Suprapubic skin (tissue), 3 donors: Measurements from ENCODE around the gene SMG7.

Experiments used
- POLR2A ChIP-seq, 2 donors: fragments of 450-650 bp; IDR thresholded peaks; one replicate each; pipeline ENCODE4 v1.6.1; 2017; ENCODE audit warnings: antibody characterized with exemption in 2 of 2, mild to moderate bottlenecking in 2 of 2, moderate library complexity in 2 of 2
- TF ChIP-seq, protein P1 (sequence below), 2 donors: fragments of 200-600 bp in 1 of 2; fragments of 450-650 bp in 1 of 2; sonication (generic) in 1 of 2; IDR thresholded peaks; one replicate each; pipeline ENCODE4 v1.5.1; 2016 to 2019; ENCODE audit warnings: antibody characterized with exemption in 2 of 2, mild to moderate bottlenecking in 1 of 2, moderate library complexity in 1 of 2

DNA sequence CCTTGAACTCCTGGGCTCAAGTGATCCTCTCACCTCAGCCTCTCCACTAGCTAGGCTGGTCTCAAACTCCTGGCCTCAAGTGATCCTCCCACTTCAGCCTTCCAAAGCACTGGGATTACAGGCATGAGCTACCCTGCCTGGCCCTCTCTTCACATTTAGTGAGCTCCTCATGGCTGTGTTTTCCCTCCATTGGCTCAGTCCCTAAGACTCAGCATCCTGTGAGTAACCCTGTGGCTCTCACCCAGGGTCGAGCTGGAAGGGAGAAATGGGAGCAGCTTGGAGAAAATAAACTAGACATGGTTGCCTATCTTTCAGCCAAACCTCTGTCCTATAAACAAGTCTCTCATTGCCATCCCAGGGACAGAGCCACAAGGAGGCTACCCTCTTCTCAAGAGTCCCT lies 100.4 kb downstream of the SMG7 start:
- TF ChIP-seq, protein P1, sequence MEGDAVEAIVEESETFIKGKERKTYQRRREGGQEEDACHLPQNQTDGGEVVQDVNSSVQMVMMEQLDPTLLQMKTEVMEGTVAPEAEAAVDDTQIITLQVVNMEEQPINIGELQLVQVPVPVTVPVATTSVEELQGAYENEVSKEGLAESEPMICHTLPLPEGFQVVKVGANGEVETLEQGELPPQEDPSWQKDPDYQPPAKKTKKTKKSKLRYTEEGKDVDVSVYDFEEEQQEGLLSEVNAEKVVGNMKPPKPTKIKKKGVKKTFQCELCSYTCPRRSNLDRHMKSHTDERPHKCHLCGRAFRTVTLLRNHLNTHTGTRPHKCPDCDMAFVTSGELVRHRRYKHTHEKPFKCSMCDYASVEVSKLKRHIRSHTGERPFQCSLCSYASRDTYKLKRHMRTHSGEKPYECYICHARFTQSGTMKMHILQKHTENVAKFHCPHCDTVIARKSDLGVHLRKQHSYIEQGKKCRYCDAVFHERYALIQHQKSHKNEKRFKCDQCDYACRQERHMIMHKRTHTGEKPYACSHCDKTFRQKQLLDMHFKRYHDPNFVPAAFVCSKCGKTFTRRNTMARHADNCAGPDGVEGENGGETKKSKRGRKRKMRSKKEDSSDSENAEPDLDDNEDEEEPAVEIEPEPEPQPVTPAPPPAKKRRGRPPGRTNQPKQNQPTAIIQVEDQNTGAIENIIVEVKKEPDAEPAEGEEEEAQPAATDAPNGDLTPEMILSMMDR (IDR thresholded peaks at IDR 0.05), result no peak
- TF ChIP-seq POLR2A (IDR thresholded peaks at IDR 0.05), result no peak
